ENCODE measurements around the gene NTM.

DNA sequence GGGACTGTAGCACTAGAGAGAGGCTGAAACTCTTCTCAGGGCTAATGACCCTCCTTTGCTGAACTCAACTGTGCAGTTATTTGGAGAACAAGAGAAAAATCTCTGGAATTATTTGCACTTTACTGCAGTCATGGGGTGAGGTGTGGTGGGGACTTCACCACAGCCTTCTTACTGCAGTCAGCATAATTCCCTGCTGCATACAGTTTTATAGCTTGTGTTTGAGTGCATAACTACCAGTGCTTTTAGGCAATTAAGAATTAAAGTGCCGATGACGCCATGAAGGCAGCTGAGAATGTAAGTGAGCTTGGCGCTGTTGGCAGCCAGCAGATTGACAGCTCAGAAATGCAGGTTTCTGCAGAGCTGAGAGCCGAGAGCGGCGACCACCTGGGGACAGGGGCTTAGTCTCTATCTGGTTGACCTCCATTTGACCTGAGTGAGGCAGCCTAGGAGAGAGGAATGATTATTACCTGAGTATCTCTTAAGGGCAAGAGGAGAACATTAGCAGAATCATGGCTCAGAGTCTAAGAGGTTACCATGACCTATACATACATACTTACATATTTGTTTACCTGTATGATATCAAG is 830.0 kb downstream of the NTM start:
- TF ChIP-seq, protein P1, sequence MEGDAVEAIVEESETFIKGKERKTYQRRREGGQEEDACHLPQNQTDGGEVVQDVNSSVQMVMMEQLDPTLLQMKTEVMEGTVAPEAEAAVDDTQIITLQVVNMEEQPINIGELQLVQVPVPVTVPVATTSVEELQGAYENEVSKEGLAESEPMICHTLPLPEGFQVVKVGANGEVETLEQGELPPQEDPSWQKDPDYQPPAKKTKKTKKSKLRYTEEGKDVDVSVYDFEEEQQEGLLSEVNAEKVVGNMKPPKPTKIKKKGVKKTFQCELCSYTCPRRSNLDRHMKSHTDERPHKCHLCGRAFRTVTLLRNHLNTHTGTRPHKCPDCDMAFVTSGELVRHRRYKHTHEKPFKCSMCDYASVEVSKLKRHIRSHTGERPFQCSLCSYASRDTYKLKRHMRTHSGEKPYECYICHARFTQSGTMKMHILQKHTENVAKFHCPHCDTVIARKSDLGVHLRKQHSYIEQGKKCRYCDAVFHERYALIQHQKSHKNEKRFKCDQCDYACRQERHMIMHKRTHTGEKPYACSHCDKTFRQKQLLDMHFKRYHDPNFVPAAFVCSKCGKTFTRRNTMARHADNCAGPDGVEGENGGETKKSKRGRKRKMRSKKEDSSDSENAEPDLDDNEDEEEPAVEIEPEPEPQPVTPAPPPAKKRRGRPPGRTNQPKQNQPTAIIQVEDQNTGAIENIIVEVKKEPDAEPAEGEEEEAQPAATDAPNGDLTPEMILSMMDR (IDR thresholded peaks at IDR 0.05) = no peak
- TF ChIP-seq POLR2A (IDR thresholded peaks at IDR 0.05) = no peak
